Measurements from ENCODE around the gene RCVRN. TPM values are rescaled to one million over a fixed set of nuclear protein-coding genes. Genes with fewer than 3 reads are reported as not detected.

The RCVRN gene
- total RNA-seq, 1 donor from 2014 or later, result not detected

DNA sequence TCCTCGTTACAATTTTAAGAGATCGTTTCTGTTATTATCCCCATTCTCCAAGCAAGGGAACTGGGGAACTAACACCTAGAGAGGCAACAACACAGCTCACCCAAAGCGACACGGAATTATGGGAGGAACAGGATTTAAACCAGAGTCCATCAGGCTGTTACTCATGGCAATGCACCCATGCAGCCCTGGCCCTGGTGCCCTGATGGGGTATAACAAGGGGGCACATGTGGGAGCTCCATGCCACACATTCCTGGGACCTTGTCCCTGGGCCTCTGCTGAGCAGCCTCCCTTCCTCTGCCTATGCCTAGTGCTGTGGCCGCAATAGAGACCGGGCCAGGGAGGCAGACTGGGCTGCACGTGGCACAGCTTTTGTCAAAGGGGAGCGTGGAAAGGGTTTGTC lies 13.3 kb upstream of the RCVRN start:
- no peaks in the 10 kb centered on the region for H3K9me3 Mint-ChIP-seq (ENCODE audit: low read depth)
- H3K36me3 Mint-ChIP-seq (ENCODE audit: low read depth), result peaks cover 6% of the 10 kb centered on the region
- no peak for DNase-seq (ENCODE audit: low spot score)
- no peaks in the 10 kb centered on the region for H3K4me1 Mint-ChIP-seq (ENCODE audit: low read depth)
- TF ChIP-seq, protein P1, sequence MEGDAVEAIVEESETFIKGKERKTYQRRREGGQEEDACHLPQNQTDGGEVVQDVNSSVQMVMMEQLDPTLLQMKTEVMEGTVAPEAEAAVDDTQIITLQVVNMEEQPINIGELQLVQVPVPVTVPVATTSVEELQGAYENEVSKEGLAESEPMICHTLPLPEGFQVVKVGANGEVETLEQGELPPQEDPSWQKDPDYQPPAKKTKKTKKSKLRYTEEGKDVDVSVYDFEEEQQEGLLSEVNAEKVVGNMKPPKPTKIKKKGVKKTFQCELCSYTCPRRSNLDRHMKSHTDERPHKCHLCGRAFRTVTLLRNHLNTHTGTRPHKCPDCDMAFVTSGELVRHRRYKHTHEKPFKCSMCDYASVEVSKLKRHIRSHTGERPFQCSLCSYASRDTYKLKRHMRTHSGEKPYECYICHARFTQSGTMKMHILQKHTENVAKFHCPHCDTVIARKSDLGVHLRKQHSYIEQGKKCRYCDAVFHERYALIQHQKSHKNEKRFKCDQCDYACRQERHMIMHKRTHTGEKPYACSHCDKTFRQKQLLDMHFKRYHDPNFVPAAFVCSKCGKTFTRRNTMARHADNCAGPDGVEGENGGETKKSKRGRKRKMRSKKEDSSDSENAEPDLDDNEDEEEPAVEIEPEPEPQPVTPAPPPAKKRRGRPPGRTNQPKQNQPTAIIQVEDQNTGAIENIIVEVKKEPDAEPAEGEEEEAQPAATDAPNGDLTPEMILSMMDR (IDR thresholded peaks at IDR 0.05), result no peak
- no peak overlapping the region for H3K4me3 Mint-ChIP-seq (ENCODE audit: unreplicated experiment)
- H3K27me3 Mint-ChIP-seq (ENCODE audit: low read depth), result no peaks in the 10 kb centered on the region
- no peak overlapping the region for H3K27ac Mint-ChIP-seq (ENCODE audit: unreplicated experiment)

DNA sequence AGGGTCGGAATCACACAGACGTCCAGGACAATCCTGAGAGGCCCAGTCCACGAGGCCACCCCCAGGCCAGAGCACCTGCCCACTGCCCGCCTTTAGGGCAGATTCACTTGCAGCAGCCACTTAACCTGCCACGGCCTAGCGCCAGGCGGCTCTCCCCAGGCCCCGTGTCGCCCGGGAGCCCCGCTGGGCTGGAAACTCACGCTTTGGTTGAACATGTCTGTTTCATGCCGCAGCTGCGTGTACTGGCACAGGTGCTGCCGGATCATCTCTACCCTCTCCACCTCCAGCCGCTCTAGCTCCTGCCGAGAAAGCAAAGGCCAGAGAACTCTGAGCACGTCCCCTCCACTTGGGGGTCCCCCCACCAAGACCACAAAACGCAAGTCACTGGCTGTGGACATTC lies 12.7 kb upstream of the RCVRN start:
- no peak for DNase-seq (ENCODE audit: low spot score)
- H3K27ac Mint-ChIP-seq (ENCODE audit: unreplicated experiment), result no peak overlapping the region
- H3K4me1 Mint-ChIP-seq (ENCODE audit: low read depth), result no peaks in the 10 kb centered on the region
- H3K9me3 Mint-ChIP-seq (ENCODE audit: low read depth), result no peaks in the 10 kb centered on the region
- H3K27me3 Mint-ChIP-seq (ENCODE audit: low read depth), result no peaks in the 10 kb centered on the region
- peaks cover 6% of the 10 kb centered on the region for H3K36me3 Mint-ChIP-seq (ENCODE audit: low read depth)
- TF ChIP-seq, protein P1 (IDR thresholded peaks at IDR 0.05), result no peak
- H3K4me3 Mint-ChIP-seq (ENCODE audit: unreplicated experiment), result no peak overlapping the region

- DNase-seq (ENCODE audit: low spot score), result no peak
- H3K27ac Mint-ChIP-seq (ENCODE audit: unreplicated experiment), result no peak overlapping the region
- H3K4me1 Mint-ChIP-seq (ENCODE audit: low read depth), result no peaks in the 10 kb centered on the region
- no peaks in the 10 kb centered on the region for H3K27me3 Mint-ChIP-seq (ENCODE audit: low read depth)
- H3K4me3 Mint-ChIP-seq (ENCODE audit: unreplicated experiment), result no peak overlapping the region
- H3K9me3 Mint-ChIP-seq (ENCODE audit: low read depth), result no peaks in the 10 kb centered on the region
- TF ChIP-seq, protein P1 (IDR thresholded peaks at IDR 0.05), result no peak
- peaks cover 6% of the 10 kb centered on the region for H3K36me3 Mint-ChIP-seq (ENCODE audit: low read depth)
These were observed 12.1 kb upstream of the RCVRN start for GRCh38 chr17:9917131-9917530.

- H3K36me3 Mint-ChIP-seq (ENCODE audit: low read depth), result peaks cover 4% of the 10 kb centered on the region
- no peak for DNase-seq (ENCODE audit: low spot score)
- H3K9me3 Mint-ChIP-seq (ENCODE audit: low read depth), result no peaks in the 10 kb centered on the region
- no peak overlapping the region for H3K4me3 Mint-ChIP-seq (ENCODE audit: unreplicated experiment)
- H3K4me1 Mint-ChIP-seq (ENCODE audit: low read depth), result no peaks in the 10 kb centered on the region
- TF ChIP-seq, protein P1 (IDR thresholded peaks at IDR 0.05), result no peak
- H3K27me3 Mint-ChIP-seq (ENCODE audit: low read depth), result no peaks in the 10 kb centered on the region
- no peak overlapping the region for H3K27ac Mint-ChIP-seq (ENCODE audit: unreplicated experiment)
These were observed 11.0 kb upstream of the RCVRN start for GRCh38 chr17:9916108-9916507.

DNA sequence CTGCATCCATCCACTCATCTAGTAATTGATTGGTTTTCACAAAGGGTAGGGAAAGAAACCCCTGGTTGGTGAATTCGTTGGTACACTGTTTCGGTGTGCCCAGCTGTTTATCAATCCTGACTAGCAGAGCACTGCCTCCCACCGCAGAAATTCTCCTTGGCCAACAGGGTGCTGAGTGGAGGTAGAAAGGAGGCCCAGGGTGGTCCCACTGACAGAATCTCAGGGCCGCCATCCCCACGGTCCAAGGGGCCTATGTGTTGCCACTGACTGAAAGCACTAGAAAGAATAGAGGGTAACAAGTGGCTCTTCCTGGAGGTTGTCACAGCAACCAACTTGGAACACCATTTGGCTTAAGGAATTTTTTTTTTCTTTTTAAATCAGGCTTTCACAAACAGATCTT lies 8.4 kb upstream of the RCVRN start:
- Mint-ChIP-seq H3K36me3 (ENCODE audit: low read depth) (peaks cover 1% of the 10 kb centered on the region), H3K27me3 (ENCODE audit: low read depth) (no peaks in the 10 kb centered on the region), H3K27ac (ENCODE audit: unreplicated experiment) (no peak overlapping the region), H3K4me3 (ENCODE audit: unreplicated experiment) (no peak overlapping the region), H3K4me1 (ENCODE audit: low read depth) (peaks cover 5% of the 10 kb centered on the region), H3K9me3 (ENCODE audit: low read depth) (no peaks in the 10 kb centered on the region)
- TF ChIP-seq, protein P1 (IDR thresholded peaks at IDR 0.05), result no peak
- no peak for DNase-seq (ENCODE audit: low spot score)

Data from chondrocyte (in vitro differentiated cells).